GM20000 (cell line): Measurements from ENCODE around the gene GALE.
"Not testable (repeated sequence)": the region's sequence is repeated elsewhere in the genome, so short reads cannot be mapped to it uniquely, and the experiment has no call there.

Experiments
- DNase-seq: peaks from one replicate; pipeline ENCODE4 v3.0.0; 2012; ENCODE audit warnings: low spot score
- TF ChIP-seq, protein P1 (sequence below): IDR thresholded peaks from 2 replicates; pipeline ENCODE4 v1.5.1; 2012; ENCODE audit warnings: mild to moderate bottlenecking, control low read depth; ENCODE audit errors: extremely low read depth, missing control alignments

The GALE gene

DNA sequence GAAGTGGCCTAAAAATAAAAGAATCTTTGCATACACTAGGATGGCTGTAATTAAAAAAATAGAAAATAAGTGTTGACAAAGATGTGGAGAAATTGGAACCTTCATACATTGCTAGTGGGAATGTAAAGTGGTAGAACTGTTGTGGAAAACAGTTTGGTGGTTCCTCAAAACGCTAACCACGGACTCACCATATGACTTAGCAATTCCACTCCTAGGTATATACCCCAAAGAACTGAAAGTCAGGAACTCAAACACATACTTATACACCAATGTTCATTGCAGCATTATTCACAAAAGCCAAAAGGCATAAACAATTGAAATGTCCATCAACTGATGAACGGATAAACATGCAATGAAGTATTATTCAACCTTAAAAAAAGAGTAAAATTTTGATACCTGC is 35.5 kb upstream of the GALE start:
- DNase-seq: no peak
- TF ChIP-seq, protein P1, sequence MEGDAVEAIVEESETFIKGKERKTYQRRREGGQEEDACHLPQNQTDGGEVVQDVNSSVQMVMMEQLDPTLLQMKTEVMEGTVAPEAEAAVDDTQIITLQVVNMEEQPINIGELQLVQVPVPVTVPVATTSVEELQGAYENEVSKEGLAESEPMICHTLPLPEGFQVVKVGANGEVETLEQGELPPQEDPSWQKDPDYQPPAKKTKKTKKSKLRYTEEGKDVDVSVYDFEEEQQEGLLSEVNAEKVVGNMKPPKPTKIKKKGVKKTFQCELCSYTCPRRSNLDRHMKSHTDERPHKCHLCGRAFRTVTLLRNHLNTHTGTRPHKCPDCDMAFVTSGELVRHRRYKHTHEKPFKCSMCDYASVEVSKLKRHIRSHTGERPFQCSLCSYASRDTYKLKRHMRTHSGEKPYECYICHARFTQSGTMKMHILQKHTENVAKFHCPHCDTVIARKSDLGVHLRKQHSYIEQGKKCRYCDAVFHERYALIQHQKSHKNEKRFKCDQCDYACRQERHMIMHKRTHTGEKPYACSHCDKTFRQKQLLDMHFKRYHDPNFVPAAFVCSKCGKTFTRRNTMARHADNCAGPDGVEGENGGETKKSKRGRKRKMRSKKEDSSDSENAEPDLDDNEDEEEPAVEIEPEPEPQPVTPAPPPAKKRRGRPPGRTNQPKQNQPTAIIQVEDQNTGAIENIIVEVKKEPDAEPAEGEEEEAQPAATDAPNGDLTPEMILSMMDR: no peak

DNA sequence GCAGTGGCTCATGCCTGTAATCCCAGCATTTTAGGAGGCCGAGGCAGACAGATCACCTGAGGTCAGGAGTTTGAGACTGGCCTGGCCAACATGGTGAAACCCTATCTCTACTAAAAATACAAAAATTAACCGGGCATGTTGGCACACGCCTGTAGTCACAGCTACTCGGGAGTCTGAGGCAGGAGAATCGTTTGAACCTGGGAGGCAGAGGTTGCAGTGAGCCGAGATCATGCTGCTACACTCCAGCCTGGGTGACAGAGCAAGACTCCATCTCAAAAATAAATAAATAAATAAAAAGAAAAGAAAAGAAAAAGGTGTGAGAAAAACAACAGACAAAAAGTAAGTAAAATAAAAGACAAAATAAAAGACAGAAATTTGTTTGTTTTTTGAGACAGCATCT is 33.6 kb upstream of the GALE start:
- DNase-seq: not testable (repeated sequence)

DNA sequence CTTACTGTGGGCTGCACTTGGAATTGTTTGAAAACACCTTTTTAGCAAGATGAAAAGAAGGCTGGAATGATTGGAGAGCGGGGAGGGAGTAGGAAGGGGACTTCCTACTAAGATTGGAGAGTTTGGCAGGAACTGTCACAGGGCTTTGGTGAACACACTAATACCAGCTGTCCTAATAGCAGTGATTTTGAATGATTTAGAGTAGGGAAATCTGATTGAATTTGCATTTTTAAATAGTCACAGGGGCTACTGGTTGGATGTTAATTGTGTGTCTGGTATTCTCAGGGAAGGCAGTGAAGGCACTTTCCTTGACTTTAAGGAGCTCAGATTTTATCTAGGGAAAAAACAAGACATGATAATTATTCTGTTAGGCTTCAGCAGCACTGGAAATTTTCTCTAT is 27.2 kb upstream of the GALE start:
- TF ChIP-seq, protein P1: no peak
- no peak for DNase-seq

DNA sequence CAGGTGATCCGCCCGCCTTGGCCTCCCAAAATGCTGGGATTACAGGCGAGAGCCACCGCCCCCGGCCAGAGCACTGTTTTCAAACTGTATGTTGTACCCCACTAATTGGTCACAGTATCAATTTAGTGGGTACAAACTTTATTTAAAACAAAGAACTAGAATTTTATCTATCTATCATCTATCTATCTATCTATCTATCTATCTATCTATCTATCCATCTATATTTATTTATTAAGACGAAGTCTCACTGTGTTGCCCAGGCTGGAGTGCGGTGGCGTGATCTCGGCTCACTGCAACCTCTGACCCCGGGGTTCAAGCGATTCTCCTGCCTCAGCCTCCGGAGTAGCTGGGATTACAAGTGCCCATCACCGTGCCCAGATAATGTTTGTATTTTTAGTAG is 26.0 kb upstream of the GALE start:
- DNase-seq: not testable (repeated sequence)

DNA sequence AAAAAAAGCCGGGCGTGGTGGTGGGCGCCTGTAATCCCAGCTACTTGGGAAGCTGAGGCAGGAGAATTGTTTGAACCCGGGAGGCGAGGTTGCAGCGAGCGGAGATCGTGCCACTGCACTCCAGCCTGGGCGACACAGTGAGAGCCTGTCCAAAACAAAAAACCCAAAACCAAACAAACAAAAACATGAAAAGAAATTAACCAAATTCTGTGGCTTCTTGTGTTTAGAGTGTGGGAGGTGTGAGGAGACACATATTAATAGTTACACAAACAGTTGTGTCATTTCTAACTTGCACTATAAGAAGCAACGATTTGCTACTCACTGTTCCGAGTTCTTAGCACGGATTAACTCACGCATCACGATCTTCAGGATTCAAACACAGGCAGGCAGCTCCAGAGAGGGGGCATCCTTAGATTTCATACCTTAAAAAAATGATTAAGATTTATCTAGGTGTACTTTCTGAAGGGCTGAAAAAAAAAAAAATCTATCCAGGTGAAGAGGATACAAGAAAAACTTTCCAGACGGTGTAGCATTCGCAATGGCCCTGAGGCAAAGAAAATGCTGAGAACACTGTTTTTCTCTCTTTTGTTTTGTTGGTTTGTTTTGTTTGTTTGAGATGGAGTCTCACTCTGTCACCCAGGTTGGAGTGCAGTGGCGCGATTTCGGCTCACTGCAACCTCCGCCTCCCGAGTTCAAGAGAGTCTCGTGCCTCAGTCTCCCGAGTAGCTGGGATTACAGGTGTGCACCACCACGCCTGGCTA is 25.4 kb upstream of the GALE start:
- TF ChIP-seq, protein P1: no peak
- DNase-seq: peak; percentile 71

DNA sequence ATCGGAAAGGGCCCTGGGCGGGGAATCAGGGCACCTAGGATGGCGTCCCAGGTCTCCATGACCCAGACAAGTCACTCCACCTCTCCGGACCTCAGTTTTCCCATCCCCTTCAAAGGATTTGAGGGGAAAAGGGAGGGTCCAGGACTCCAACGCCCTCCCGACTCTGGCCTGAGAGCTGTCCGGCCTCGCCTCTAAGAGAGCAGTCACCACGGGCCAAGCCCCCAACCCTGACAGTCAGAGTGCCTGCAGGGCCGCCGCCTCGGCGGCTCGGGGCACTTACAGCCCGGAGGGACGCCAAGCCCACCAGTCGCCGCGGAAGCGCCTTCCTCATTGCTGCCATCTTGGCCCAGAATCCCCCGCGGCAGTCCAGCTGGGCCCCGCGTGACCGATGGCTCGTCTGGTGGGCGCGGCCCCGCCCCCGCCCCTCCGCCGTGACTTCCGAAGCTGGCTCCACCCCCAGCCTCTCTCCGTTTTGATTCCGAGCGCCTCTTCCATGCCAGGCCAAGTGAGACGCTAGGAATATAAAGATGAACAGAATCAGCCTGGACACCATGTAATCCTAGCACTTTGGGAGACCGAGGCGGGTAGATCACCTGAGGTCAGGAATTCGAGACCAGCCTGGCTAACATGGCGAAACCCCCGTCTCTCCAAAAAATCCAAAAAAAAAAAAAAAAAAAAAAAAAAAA is 24.7 kb upstream of the GALE start, which contains the start of gene HMGCL:
Gene HMGCL, minus strand, starts transcription at position 354 of the 686 bp plus-strand sequence. Its CDS starts 14 bp downstream, at position 340.
- DNase-seq: peak; percentile 91
- TF ChIP-seq, protein P1: no peak

DNA sequence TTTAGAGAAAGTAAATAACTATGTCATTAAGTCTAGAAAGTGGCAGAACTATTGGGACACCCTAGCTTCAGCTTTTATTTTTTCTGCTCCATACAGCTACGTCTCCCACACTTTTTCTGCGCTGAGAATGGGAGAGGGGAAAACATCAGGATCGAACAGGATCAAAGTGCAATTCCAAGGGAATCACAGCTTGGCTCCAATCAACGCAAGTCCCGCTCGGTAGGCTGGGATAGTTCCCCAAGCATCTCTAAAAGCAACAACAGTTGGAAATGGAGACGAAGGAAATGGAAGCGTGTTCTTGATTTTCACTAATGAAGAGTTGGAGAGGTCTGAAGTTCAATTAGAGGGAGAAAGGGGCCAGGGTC is 24.1 kb upstream of the GALE start:
- DNase-seq: no peak
- TF ChIP-seq, protein P1: no peak

DNA sequence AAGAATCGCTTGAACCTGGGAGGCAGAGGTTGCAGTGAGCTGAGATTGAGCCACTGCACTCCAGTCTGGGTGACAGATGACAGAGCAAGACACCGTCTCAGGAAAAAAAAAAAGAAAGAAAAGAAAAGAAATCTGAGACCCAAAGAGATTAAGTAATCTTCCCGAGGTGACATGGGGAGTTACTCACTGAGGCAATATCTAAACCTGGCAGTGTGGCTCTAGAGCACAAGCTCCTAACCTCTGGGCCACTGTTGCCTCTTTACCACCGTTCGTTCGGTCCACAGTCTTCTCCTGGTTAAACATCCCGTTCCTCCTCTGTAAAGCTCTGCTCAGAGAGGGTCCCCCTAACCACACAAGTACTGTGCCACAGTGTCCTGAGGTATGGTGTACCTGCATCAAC is 23.2 kb upstream of the GALE start:
- TF ChIP-seq, protein P1: no peak
- DNase-seq: no peak
